OCI-LY7 (cell line): ENCODE data around the gene EVI5L.

Source experiments
- CTCF ChIP-seq: fragments of 200-600 bp; sonication (generic); conservative IDR thresholded peaks from 2 replicates; pipeline ENCODE4 v1.5.1; 2014; ENCODE audit warnings: mild to moderate bottlenecking, antibody characterized with exemption, low read length, moderate library complexity, mixed read lengths
- EZH2phosphoT487 ChIP-seq: fragments of 200-600 bp; sonication (generic); IDR thresholded peaks from 2 replicates; pipeline ENCODE4 v1.6.1; 2018; ENCODE audit warnings: low read depth, borderline replicate concordance, mild to moderate bottlenecking, mixed run types, antibody characterized with exemption, low read length, moderate library complexity, mixed read lengths

- TF ChIP-seq EZH2phosphoT487 (no peak), CTCF (no peak)
Observed at GRCh38 chr19:7871437-7872305, 41.7 kb downstream of the EVI5L start.
